H9 (cell line): ENCODE data around the gene IRF7. TPM values are rescaled to one million over a fixed set of nuclear protein-coding genes. Genes with fewer than 3 reads are reported as not detected.
A peak's percentile ranks its signal among the peaks of the same experiment; 100 is the strongest.

ENCODE experiments used
- DNase-seq: peaks from one replicate; pipeline ENCODE4 v3.0.0-alpha.2; 2017
- H2AFZ ChIP-seq: one replicate; pipeline ENCODE4 v1.6.1; 2013; ENCODE audit warnings: mild to moderate bottlenecking, low read length, control low read depth, moderate library complexity
- H2AK5ac ChIP-seq: 2 replicates; pipeline ENCODE4 v1.6.1; 2013; ENCODE audit warnings: low read length, control low read depth, mixed read lengths; ENCODE audit not compliant: insufficient read length
- H2BK120ac ChIP-seq: one replicate; pipeline ENCODE4 v1.6.1; 2013; ENCODE audit warnings: low read depth, mild to moderate bottlenecking, low read length, control low read depth, inconsistent platforms; ENCODE audit not compliant: poor library complexity, severe bottlenecking
- H2BK12ac ChIP-seq: 2 replicates; pipeline ENCODE4 v1.6.1; 2013; ENCODE audit warnings: low read length, control low read depth, mixed read lengths, low read depth; ENCODE audit not compliant: insufficient read length
- H2BK15ac ChIP-seq: 2 replicates; pipeline ENCODE4 v1.6.1; 2013; ENCODE audit warnings: low read depth, low read length, control low read depth
- H2BK20ac ChIP-seq: one replicate; pipeline ENCODE4 v1.6.1; 2013; ENCODE audit warnings: low read depth, mild to moderate bottlenecking, low read length, control low read depth, inconsistent platforms; ENCODE audit not compliant: poor library complexity, severe bottlenecking
- H2BK5ac ChIP-seq: 2 replicates; pipeline ENCODE4 v1.6.1; 2013; ENCODE audit warnings: low read length, control low read depth, mixed read lengths; ENCODE audit not compliant: insufficient read length
- H3K14ac ChIP-seq: 2 replicates; pipeline ENCODE4 v1.6.1; 2013; ENCODE audit warnings: low read length, control low read depth; ENCODE audit not compliant: insufficient read depth
- H3K18ac ChIP-seq: 2 replicates; pipeline ENCODE4 v1.6.1; 2013; ENCODE audit warnings: low read depth, mild to moderate bottlenecking, mixed read lengths, low read length, control low read depth; ENCODE audit not compliant: insufficient read length
- H3K23ac ChIP-seq: 2 replicates; pipeline ENCODE4 v1.6.1; 2013; ENCODE audit warnings: low read length, control low read depth, mixed read lengths, low read depth; ENCODE audit not compliant: insufficient read length
- H3K23me2 ChIP-seq: 2 replicates; pipeline ENCODE4 v1.6.1; 2013; ENCODE audit warnings: low read depth, mild to moderate bottlenecking, mixed read lengths, low read length, control low read depth; ENCODE audit not compliant: insufficient read length, poor library complexity, severe bottlenecking
- H3K27ac ChIP-seq: 2 replicates; pipeline ENCODE4 v1.5.1; 2013; ENCODE audit warnings: low read length, control low read depth, mixed read lengths, low read depth; ENCODE audit not compliant: insufficient read length
- H3K27me3 ChIP-seq: 2 replicates; pipeline ENCODE4 v1.6.1; 2013; ENCODE audit warnings: low read length, control low read depth, inconsistent platforms; ENCODE audit not compliant: insufficient read depth
- H3K4ac ChIP-seq: 2 replicates; pipeline ENCODE4 v1.6.1; 2013; ENCODE audit warnings: low read depth, mild to moderate bottlenecking, control low read depth, inconsistent platforms, low read length, moderate library complexity
- H3K4me1 ChIP-seq: 2 replicates; pipeline ENCODE4 v1.6.1; 2013; ENCODE audit warnings: low read length, control low read depth, inconsistent platforms; ENCODE audit not compliant: insufficient read depth
- H3K4me2 ChIP-seq: 2 replicates; pipeline ENCODE4 v1.6.1; 2013; ENCODE audit warnings: low read length, control low read depth, mixed read lengths; ENCODE audit not compliant: insufficient read length, insufficient read depth
- H3K56ac ChIP-seq: 2 replicates; pipeline ENCODE4 v1.6.1; 2013; ENCODE audit warnings: low read depth, mild to moderate bottlenecking, mixed read lengths, low read length, control low read depth; ENCODE audit not compliant: insufficient read length
- H3K79me1 ChIP-seq: 2 replicates; pipeline ENCODE4 v1.6.1; 2013; ENCODE audit warnings: low read depth, mild to moderate bottlenecking, moderate library complexity, low read length, control low read depth, inconsistent platforms; ENCODE audit not compliant: insufficient read depth, poor library complexity, severe bottlenecking
- H3K79me2 ChIP-seq: 2 replicates; pipeline ENCODE4 v1.6.1; 2013; ENCODE audit warnings: low read length, control low read depth, inconsistent platforms; ENCODE audit not compliant: insufficient read depth
- H3K9ac ChIP-seq: 2 replicates; pipeline ENCODE4 v1.6.1; 2013; ENCODE audit warnings: low read length, control low read depth, mixed read lengths; ENCODE audit not compliant: insufficient read length; ENCODE audit errors: extremely low read depth
- H3K9me3 ChIP-seq: one replicate; pipeline ENCODE4 v1.6.1; 2013; ENCODE audit warnings: low read depth, low read length, inconsistent platforms; ENCODE audit not compliant: control insufficient read depth
- H3T11ph ChIP-seq: one replicate; pipeline ENCODE4 v1.6.1; 2013; ENCODE audit warnings: mild to moderate bottlenecking, low read length, control low read depth, inconsistent platforms
- H4K20me1 ChIP-seq: one replicate; pipeline ENCODE4 v1.6.1; 2013; ENCODE audit not compliant: control insufficient read depth, insufficient read length, insufficient read depth
- H4K5ac ChIP-seq: 2 replicates; pipeline ENCODE4 v1.6.1; 2013; ENCODE audit warnings: low read depth, mild to moderate bottlenecking, mixed read lengths, low read length, control low read depth; ENCODE audit not compliant: insufficient read length
- H4K8ac ChIP-seq: replicated peaks from 2 replicates; pipeline ENCODE4 v1.6.1; 2013; ENCODE audit warnings: low read length, control low read depth, mixed read lengths, low read depth; ENCODE audit not compliant: insufficient read length
- H4K91ac ChIP-seq: 2 replicates; pipeline ENCODE4 v1.6.1; 2013; ENCODE audit warnings: low read depth, mild to moderate bottlenecking, moderate library complexity, mixed read lengths, low read length, control low read depth; ENCODE audit not compliant: insufficient read length
- H3K27ac Mint-ChIP-seq, 3 experiments: 2 replicates in 2 of 3; 3 replicates in 1 of 3; pipeline ENCODE4 v1.8.0; 2020 to 2021; ENCODE audit warnings: mixed read lengths in 3 of 3, mild to moderate bottlenecking in 1 of 3, moderate library complexity in 1 of 3
- H3K27me3 Mint-ChIP-seq: 2 replicates; pipeline ENCODE4 v1.8.0; 2021; ENCODE audit warnings: low read depth, mild to moderate bottlenecking, moderate library complexity, mixed read lengths
- H3K36me3 Mint-ChIP-seq, 3 experiments: 2 replicates in 2 of 3; 3 replicates in 1 of 3; pipeline ENCODE4 v1.8.0; 2020 to 2021; ENCODE audit warnings: low read depth in 3 of 3, mixed read lengths in 3 of 3; ENCODE audit not compliant: insufficient read depth in 1 of 3
- H3K4me1 Mint-ChIP-seq, 2 experiments: 2 replicates each; pipeline ENCODE4 v1.8.0; 2020; ENCODE audit warnings: mixed read lengths in 2 of 2
- H3K4me3 Mint-ChIP-seq, 2 experiments: 2 replicates in 1 of 2; 3 replicates in 1 of 2; pipeline ENCODE4 v1.8.0; 2020 to 2021; ENCODE audit warnings: mild to moderate bottlenecking in 2 of 2, mixed read lengths in 2 of 2, moderate library complexity in 1 of 2
- H3K9me3 Mint-ChIP-seq, 2 experiments: 2 replicates in 1 of 2; 3 replicates in 1 of 2; pipeline ENCODE4 v1.8.0; 2020; ENCODE audit warnings: mild to moderate bottlenecking in 2 of 2, mixed read lengths in 2 of 2, moderate library complexity in 1 of 2
- CTCF ChIP-seq: fragments of 200-600 bp; sonication (generic); conservative IDR thresholded peaks from 3 replicates; pipeline ENCODE4 v1.8.0; 2021; ENCODE audit warnings: antibody characterized with exemption, mild to moderate bottlenecking
- WGBS: extraction: QIAGEN DNeasy Blood & Tissue Kit; methylation state at CpG from one replicate; pipeline ENCODE4 v1.1.7; 2013; ENCODE audit warnings: missing lambda C conversion rate, low lambda C conversion rate, mixed read lengths; ENCODE audit not compliant: insufficient read length; ENCODE audit errors: extremely low coverage; 5-methylcytosine and 5-hydroxymethylcytosine counted together
- total RNA-seq: library from RNA; stranded (reverse); gene quantifications from 2 replicates; pipeline ENCODE4 v1.2.1, GENCODE V29; 2021

The IRF7 gene
- total RNA-seq, 1 experiment from 2014 or later, result 9.8 TPM

DNA sequence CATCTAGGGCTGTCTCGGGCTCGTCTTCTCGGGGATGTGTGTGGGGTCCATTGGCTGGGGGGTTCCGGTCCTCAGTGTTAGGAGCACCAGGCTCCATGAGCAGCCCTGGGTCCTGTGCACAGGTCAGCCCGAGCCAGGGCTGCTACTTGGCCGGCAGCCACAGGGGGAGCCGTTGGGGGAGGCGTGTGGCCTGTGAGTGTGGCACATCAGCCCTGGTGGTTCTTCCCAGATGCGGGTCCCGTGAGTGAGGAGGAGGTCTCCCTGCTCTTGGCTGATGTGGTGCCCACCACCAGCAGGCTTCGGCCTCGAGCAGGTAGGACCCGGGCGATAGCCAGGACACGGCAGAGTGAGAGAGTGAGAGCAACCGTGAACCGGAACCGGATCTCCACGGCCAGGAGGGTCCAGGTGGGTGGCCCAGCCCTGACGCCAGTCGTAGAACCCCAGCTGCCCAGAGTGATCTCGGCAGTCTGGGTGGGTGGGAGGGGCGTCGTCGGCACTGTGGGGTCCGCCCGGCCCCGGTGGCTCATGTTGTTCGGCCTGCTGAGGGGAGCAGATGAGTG lies 18.5 kb downstream of the IRF7 start:
- no peak overlapping the region for H4K5ac ChIP-seq
- no peak overlapping the region for H3K4me2 ChIP-seq
- H4K91ac ChIP-seq, result no peak overlapping the region
- no peak overlapping the region for H3K18ac ChIP-seq
- peak; percentile 69 for DNase-seq
- Mint-ChIP-seq H3K36me3 (peaks cover 52 to 84% (median 79%) of the 10 kb centered on the region in 3 experiments), H3K4me3 (no peak overlapping the region; a peak in 2 of 5 replicates), H3K27me3 (0 out of 2 replicates have a peak, but pooled peaks cover 2% of the 10 kb centered on the region), H3K4me1 (no peaks in the 10 kb centered on the region), H3K27ac (peak overlapping the region; percentile 90 to 93 (median 91); a peak in 5 of 7 replicates), H3K9me3 (no peaks in the 10 kb centered on the region; a peak in 1 of 5 replicates)
- no peaks in the 10 kb centered on the region for H3K23me2 ChIP-seq
- H3K9ac ChIP-seq, result no peak overlapping the region
- no peak overlapping the region for H2BK120ac ChIP-seq
- H4K20me1 ChIP-seq, result no peaks in the 10 kb centered on the region
- H2BK20ac ChIP-seq, result no peak overlapping the region
- no peaks in the 10 kb centered on the region for H3K4me1 ChIP-seq
- H3K56ac ChIP-seq, result no peak overlapping the region
- no peaks in the 10 kb centered on the region for H3K79me1 ChIP-seq
- no peak overlapping the region for H2BK12ac ChIP-seq
- no peak overlapping the region for H3T11ph ChIP-seq
- no peak overlapping the region for H4K8ac ChIP-seq
- no peak overlapping the region for H3K27ac ChIP-seq
- H2AFZ ChIP-seq, result no peak overlapping the region
- H3K79me2 ChIP-seq, result no peaks in the 10 kb centered on the region
- H2AK5ac ChIP-seq, result no peak overlapping the region
- WGBS, result no CpG with 5 or more reads among the region's 29 CpGs
- no peaks in the 10 kb centered on the region for H3K9me3 ChIP-seq
- no peak overlapping the region for H3K4ac ChIP-seq
- no peak overlapping the region for H2BK5ac ChIP-seq
- no peak overlapping the region for H2BK15ac ChIP-seq
- H3K23ac ChIP-seq, result no peak overlapping the region
- no peak overlapping the region; the same call in 1 of the 2 replicates for H3K14ac ChIP-seq
- no peaks in the 10 kb centered on the region for H3K27me3 ChIP-seq
- peak; percentile 62 for TF ChIP-seq CTCF
